HG03280 (cell line): ENCODE measurements around the gene BPNT1.
"Not testable (repeated sequence)": the region's sequence is repeated elsewhere in the genome, so short reads cannot be mapped to it uniquely, and the experiment has no call there.

ENCODE experiments used
- ATAC-seq: cut with Tn5 transposase; IDR thresholded peaks from one replicate; pipeline ENCODE4 v1.9.1; 2021; ENCODE audit warnings: mild to moderate bottlenecking, moderate library complexity; ENCODE audit not compliant: unreplicated experiment

BPNT1 gene

GRCh38 chr1:220089650-220090556 is at the start of gene BPNT1:
BPNT1 (minus strand) TSS chr1:220089788; CDS start chr1:220079846, 9,942 bp downstream.
- peak; percentile 54 for ATAC-seq

DNA sequence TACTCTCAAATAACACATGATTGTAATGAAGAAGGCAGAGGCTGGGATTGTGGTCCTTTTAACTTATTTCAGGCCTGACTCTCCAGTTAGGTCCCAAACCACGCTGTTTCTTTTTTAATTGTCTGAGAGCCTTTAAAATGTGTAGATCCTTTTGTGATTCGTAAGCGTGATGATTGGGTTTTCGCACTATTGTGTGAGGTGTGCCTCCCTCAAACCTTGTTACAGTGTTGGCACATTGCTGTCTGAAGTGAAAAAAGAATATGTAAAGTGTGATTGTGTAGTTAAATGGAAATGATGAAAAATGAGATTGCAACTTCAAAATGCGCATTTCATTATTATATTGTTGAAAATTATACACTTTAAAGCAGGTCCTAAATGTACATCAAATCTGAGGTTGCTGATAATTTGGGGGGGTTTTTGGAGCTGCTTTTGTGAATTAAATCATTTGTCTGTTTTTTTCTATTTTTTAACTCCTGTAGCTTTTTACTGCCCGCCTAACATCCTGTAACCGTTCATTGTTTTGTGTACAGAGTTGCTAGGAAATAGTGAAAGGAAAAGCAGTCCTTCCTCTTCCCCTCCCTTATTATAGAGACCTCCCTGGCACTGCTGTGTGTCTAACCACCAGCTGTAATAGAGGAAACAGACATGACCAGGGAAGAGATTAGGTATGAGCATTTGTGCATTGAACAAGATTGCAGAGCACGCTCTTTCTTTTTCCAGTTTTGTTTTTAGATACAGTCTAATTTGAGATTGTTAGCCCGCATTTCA is 47.6 kb upstream of the BPNT1 start:
- ATAC-seq = no peak

DNA sequence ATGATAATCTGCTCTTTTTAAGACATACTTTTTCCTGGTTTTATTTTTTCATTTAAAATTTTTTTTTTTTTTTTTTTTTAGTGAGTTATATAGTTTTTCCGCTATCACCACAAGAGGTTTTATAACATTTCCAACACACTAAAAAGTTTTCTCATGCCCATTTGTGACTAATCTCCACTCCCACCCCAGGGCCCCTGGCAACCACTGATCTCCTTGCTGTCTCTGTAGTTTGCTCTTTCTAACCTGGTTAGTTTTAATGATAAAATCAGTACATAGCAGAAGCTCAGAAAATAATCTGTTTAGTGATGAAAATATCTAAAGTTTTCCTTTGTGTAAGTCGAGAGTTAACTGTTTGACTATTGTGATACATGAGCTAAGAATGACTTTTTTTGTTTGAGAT is 46.2 kb upstream of the BPNT1 start:
- no peak for ATAC-seq

DNA sequence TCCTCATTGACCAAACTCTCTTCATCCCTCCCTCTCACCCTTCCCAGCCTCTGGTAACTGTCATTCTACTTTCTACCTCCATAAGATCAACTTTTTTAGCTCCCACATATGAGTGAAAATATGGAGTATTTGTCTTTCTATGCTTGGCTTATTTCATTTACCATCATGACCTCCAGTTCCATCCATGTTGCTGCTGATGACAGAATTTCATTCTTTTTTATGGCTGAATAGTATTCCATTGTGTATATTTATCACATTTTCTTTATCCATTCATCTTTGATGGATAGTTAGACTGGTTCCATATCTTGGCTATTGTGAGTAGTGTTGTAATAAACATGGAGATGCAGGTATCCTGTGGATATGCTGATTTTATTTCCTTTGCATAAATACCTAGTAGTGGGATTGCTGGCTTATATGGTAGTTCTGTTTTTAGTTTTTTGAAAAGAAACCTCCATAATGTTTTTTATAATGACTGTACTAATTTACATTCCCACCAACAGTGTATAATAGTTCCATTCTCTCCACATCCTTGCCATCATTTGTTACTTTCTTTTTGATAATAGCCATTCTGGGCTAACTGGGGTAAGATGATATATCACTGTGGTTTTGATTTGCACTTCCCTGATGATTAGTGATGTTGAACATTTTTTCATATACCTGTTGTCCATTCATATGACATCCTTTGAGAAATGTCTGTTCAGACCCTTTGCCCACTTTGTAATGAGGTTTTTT is 40.1 kb upstream of the BPNT1 start:
- no peak for ATAC-seq

- ATAC-seq = no peak
Measured at GRCh38 chr1:220127076-220127475, 37.5 kb upstream of the BPNT1 start.

DNA sequence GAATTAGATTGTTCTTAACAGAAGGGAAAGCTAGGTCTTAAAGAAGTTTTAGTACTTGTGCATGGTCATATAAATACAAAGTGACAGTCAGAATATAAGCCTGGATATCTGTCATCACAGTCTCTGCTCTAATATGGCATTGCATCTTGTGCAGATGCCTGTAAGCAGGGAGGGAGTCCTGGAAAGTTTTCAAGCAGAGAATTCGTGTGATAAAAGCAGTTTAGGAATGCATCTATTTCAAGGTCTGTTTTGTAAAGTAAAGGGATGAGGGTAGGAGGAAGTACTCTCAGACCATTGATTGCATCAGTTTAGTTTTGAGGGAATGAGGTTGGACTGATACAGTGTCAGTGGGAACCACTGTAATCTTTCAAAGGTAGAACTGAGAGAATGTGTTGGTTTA is 35.0 kb upstream of the BPNT1 start:
- no peak for ATAC-seq

DNA sequence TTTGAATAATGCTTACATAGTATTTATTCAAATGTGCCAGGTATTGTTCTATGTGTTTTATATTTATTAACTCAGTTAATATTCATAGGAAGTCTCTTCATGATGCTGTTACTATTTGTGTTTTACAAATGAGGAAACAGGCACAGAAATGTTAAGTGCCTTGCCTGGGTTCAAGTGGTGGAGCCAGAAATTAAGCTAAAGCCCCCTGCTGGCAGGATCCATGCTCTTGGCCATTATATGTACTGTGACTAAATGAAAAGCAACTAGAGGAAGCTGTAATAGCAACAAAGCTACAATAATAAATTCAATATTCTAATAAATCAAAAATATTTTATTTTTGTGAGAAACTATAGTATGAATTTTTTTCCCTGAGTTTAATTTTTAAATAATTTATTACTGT is 34.3 kb upstream of the BPNT1 start:
- no peak for ATAC-seq

- ATAC-seq = no peak
Measured at GRCh38 chr1:220123066-220123465, 33.5 kb upstream of the BPNT1 start.

GRCh38 chr1:220121791-220122530 is 32.4 kb upstream of the BPNT1 start:
- ATAC-seq = no peak

DNA sequence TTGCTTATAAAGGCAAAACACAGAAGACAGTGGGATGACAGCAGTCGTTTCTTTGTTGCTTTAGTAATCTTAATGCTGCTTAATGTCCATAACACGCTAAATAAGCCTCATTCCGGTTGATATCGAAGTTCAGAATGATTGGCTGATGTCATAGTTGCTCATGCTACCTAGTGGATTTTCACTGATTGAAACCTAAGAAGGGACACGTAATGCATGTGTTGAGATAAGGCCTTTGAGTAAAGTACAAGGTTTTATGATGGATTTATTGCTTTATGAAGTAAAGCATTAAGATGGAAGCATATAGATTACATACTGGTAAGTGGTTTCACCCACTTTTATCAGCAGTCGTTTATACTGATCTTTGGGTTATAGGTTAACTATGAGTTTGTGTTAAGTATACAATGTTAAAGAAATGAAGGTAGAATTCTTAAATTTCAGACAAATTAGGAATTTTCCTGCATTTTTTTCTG is 29.5 kb upstream of the BPNT1 start:
- ATAC-seq = no peak

DNA sequence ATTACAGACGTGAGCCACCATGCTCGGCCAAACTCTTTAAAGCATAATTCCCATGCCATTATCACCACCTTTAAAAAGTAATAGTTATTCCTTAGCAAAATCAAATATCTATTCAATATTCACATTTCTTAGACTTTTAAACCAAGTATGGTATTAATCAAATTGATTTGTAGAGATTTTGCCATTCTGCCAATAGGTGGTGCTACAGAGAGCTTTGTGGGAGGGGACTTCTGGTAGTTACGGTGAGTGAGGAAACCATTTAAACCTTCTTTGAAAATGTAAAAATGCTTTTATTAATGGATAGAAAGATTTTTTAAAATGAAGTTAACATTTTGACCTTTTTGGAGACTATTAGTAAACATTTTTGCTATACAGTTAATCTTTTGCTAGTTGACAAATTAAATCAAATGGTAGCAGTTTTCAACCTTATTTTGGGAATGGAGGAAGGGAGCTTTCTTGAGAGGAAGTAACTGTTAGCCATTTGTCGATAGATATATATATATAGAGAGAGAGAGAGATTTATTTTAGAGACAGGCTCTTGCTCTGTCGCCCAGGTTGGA is 23.6 kb upstream of the BPNT1 start:
- ATAC-seq = peak; percentile 58

GRCh38 chr1:220112600-220112999 is 23.0 kb upstream of the BPNT1 start:
- ATAC-seq = not testable (repeated sequence)

DNA sequence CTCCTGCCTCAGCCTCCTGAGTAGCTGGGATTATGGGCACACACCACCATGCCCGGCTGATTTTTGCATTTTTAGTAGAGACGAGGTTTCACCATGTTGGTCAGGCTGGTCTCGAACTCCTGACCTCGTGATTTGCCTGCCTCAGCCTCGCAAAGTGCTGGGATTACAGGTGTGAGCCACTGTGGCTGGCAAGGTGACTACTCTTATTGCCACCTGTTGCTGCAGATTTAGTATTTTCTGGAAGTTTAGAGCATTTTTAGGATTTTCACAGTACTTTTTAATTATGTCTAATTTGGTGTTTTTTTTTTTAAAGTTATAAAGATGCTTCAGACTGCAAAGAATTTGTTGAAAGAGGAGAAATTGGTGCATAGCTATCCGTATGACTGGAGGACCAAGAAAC is 20.9 kb upstream of the BPNT1 start:
- ATAC-seq = not testable (repeated sequence)

GRCh38 chr1:220099826-220100225 is 10.2 kb upstream of the BPNT1 start:
- no peak for ATAC-seq

DNA sequence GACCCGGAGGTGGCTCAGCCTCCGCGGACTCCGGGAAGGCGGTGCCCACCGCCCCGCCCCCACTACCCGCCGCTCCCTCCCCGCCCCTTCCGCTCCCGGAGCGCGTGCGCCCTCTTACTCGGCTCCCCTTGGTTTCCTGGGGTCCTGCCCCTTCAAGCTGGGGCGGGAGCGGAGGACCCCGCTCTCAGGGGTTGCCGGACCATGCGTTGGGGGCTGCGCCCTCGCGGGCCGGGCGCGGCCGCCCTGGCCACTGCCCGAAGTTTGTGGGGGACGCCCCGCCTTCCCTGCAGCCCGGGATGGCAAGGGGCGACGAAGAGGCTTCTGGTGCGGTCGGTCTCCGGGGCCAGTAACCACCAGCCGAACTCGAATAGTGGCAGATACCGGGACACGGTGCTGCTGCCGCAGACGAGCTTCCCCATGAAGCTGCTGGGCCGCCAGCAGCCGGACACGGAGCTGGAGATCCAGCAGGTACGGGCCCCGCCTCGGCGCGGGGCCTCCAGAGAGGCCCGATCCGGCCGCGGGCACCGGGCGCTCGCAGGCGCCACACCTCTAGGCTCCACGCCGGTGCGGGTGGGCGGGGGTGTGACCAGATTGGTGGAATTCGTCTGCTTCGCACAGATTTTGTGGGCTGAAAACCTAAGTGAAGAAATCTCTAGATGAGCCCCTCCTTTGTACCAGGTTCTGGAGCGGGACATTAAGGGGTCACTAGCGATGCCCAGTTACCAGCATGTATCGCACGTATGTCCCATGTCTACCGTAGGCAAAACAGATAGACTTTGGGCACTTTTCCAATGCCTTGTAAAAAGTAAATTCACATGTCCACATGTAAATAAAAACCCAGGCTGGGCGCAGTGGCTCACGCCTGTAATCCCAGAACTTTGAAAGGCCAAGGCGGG is 4.7 kb upstream of the BPNT1 start, which contains the start of gene IARS2:
IARS2 (plus strand) TSS at position 117 of the 896 bp plus-strand sequence; CDS start at position 202, 85 bp downstream.
- ATAC-seq = peak; percentile 57

DNA sequence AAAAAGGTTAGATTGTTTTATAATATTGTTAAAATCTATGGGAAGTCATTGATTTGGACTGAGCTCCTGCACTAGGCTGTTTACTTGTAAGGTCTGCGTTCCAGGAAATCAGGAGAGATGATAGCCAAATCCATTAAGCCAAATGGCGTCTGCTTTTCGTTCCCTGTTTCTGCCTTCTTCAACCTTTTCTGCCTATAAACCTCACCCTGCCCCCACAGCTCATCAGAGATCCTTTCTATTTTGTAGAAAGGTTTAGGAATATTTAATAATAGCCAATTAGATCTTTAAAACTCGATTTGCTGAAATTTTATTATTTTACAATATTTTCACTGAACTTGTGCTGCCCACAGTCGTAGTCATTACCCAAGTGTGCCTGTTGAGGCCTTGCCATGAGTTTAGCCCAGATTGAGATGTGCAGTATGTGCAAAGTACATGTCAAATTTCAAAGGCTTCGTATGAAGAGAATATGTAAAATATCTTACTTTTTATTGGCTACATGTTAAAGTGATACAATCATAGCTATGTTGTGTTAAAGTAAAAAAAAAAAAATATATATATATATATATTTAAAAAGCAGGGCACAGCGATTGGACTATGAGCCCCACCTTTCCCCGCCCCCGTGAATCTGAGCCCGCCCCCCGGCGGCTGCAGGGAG is 3.9 kb upstream of the BPNT1 start:
- peak; percentile 13 for ATAC-seq

GRCh38 chr1:220092694-220093093 is 3.1 kb upstream of the BPNT1 start:
- no peak for ATAC-seq

DNA sequence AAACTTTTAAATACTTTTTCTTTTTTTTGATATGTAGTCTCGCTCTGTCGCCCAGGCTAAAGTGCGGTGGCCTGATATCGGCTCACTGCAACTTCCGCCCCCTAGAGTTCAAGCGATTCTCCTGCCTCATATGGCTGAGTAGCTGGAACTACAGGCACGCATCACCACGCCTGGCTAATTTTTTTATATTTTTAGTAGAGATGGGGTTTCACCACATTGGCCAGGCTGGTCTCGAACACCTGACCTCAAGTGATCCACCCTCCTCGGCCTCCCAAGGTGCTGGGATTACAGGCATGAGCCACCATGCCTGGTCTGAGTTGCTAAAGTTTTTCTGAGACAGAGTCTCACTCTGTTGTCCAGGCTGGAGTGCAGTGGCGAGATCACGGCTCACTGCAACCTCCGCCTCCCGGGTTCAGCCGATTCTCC is 3.3 kb downstream of the BPNT1 start:
- peak; percentile 45 for ATAC-seq
